HL-60 (cell line): ENCODE data around the gene CCDC197.

Experiments
- DNase-seq, 2 experiments: peaks; one replicate each; pipeline ENCODE4 v3.0.0-alpha.2; 2010 to 2020; ENCODE audit warnings: low read depth in 1 of 2, low spot score in 1 of 2
- H3K27ac ChIP-seq: fragments of 250-450 bp; sonication (Bioruptor Pico); replicated peaks from 2 replicates; pipeline ENCODE4 v1.5.1; 2020; ENCODE audit warnings: mild to moderate bottlenecking, moderate library complexity
- H3K27me3 ChIP-seq: fragments of 250-450 bp; sonication (Bioruptor Pico); 2 replicates; pipeline ENCODE4 v1.5.1; 2021; ENCODE audit warnings: mild to moderate bottlenecking, moderate library complexity; ENCODE audit not compliant: insufficient read depth, poor library complexity, severe bottlenecking
- H3K4me3 ChIP-seq: replicated peaks from 2 replicates; pipeline ENCODE4 v1.5.1; 2011; ENCODE audit warnings: mild to moderate bottlenecking, control low read depth, low read length; ENCODE audit not compliant: insufficient read depth
- CTCF ChIP-seq: IDR thresholded peaks from one replicate; pipeline ENCODE4 v1.5.1; 2011; ENCODE audit warnings: low read length, control low read depth, inconsistent platforms; ENCODE audit not compliant: insufficient read depth
- GABPA ChIP-seq: IDR thresholded peaks from 2 replicates; pipeline ENCODE4 v1.6.1; 2012; ENCODE audit warnings: low read depth
- POLR2AphosphoS5 ChIP-seq: IDR thresholded peaks from 2 replicates; pipeline ENCODE4 v1.6.1; 2012; ENCODE audit warnings: low read depth
- REST ChIP-seq: IDR thresholded peaks from 2 replicates; pipeline ENCODE4 v1.6.1; 2012; ENCODE audit warnings: low read depth; ENCODE audit not compliant: insufficient replicate concordance
- SPI1 ChIP-seq: IDR thresholded peaks from 2 replicates; pipeline ENCODE4 v1.6.1; 2012; ENCODE audit warnings: low read depth, mild to moderate bottlenecking, borderline replicate concordance

Gene CCDC197

GRCh38 chr14:94029265-94029664 is 32.2 kb downstream of the CCDC197 start:
- peak; percentile 28; the same call in 1 of the 2 replicates for TF ChIP-seq SPI1
- no peak for TF ChIP-seq GABPA
- DNase-seq: peak in 1 of 2 experiments; percentile 70
- H3K4me3 ChIP-seq: no peak overlapping the region

GRCh38 chr14:94029671-94030203 is 32.6 kb downstream of the CCDC197 start:
- Histone ChIP-seq H3K27me3 (no peaks in the 10 kb centered on the region), H3K4me3 (no peak overlapping the region), H3K27ac (no peak overlapping the region)
- no peak for DNase-seq
- no peak for TF ChIP-seq POLR2AphosphoS5

More at GRCh38 chr14:94029265-94029664, 32.2 kb downstream of the CCDC197 start:
- Histone ChIP-seq H3K27ac (peak overlapping the region; percentile 30; the same call in 1 of the 2 replicates), H3K27me3 (no peaks in the 10 kb centered on the region)

GRCh38 chr14:94030571-94030970 is 33.5 kb downstream of the CCDC197 start:
- TF ChIP-seq CTCF (no peak), REST (no peak), GABPA (no peak), POLR2AphosphoS5 (no peak), SPI1 (no peak)
- no peak overlapping the region for H3K27ac ChIP-seq
- H3K4me3 ChIP-seq: no peak overlapping the region
- no peak for DNase-seq
- no peaks in the 10 kb centered on the region for H3K27me3 ChIP-seq

GRCh38 chr14:94031161-94031882 is 34.2 kb downstream of the CCDC197 start:
- no peak overlapping the region for H3K4me3 ChIP-seq
- H3K27ac ChIP-seq: no peak overlapping the region
- DNase-seq: no peak
- H3K27me3 ChIP-seq: no peaks in the 10 kb centered on the region
- TF ChIP-seq CTCF (no peak), POLR2AphosphoS5 (no peak), REST (no peak), GABPA (no peak), SPI1 (no peak)
